GM12874 (cell line): ENCODE data around the gene RLF.

Source experiments
- CTCF ChIP-seq: IDR thresholded peaks from 2 replicates; pipeline ENCODE4 v1.5.1; 2011; ENCODE audit warnings: low read depth, mild to moderate bottlenecking, control low read depth, low read length, moderate library complexity; ENCODE audit not compliant: insufficient read depth

RLF gene

DNA sequence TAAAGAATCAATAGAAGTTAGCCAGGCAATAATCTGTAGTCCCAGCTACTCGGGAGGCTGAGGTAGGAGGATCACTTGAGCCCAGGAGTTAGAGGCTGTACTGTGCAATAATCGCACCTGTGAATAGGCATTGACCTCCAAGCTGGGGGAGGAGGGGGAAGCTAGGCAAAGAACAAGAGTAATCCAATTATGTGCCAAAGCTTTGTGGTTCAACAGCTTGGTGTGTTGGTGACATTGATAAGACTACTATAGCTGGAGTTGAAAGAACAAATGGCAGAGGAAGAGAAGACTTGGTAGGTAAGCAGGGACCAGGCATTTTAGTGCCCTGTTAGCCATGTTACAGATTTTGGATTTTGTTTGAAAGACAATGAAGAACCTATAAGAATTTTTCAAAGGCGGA is 84.5 kb downstream of the RLF start:
- no peak for TF ChIP-seq CTCF

- TF ChIP-seq CTCF: no peak
Observed at GRCh38 chr1:40247655-40248054, 86.5 kb downstream of the RLF start, which contains the start of gene TMCO2. TMCO2 (plus strand) TSS chr1:40247937; CDS start chr1:40247994, 57 bp downstream.

DNA sequence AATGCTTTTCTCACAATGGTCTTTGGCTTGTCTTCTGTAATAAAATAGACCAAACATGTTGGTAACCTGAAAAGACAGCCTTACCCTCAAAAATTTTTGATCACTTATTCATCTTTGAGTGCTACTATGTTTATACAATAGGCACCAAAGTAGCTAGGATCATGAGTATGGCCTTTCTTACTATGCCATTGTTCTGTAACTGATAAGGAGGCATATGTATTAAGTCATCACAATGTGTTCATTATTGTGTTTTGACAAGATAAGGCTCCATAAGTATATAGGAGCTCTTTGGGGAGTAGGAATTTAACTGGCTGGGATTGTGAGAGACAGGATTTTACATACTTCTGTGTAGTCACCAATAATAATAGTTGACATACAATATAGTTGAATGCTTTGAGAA is 87.2 kb downstream of the RLF start:
- no peak for TF ChIP-seq CTCF

DNA sequence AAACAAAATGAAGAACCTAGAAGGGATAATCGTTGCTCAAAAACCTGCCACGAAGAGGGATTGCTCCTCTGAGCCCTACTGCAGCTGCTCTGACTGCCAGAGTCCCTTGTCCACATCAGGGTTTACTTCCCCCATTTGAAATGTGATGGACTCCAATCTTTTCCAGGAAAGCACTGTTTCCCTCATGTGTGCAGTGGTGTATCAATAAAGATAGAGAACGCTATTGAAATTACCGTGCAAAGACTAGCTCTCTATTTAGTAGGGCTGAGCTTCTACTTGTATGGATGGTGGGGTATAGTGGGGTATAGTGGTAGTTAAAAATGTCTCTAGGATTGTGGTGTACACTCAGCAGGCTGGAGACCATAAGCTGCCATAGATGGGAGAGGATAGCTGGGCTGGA is 90.3 kb downstream of the RLF start:
- TF ChIP-seq CTCF: no peak

GRCh38 chr1:40252601-40253000 is 91.4 kb downstream of the RLF start:
- no peak for TF ChIP-seq CTCF

- no peak for TF ChIP-seq CTCF
Observed at GRCh38 chr1:40255231-40255630, 94.0 kb downstream of the RLF start.

GRCh38 chr1:40256401-40257084 is 95.4 kb downstream of the RLF start:
- TF ChIP-seq CTCF: no peak
